T-cell (primary cell): Measurements from ENCODE around the gene SH3RF3. TPM values are rescaled to one million over a fixed set of nuclear protein-coding genes. Genes with fewer than 3 reads are reported as not detected.
A peak's percentile ranks its signal among the peaks of the same experiment; 100 is the strongest.

Experiments
- ATAC-seq, 4 experiments: fragments of 200-7000 bp in 3 of 4; fragments of 150-1000 bp in 1 of 4; cut with Tn5 transposase; replicated peaks in 1 of 4; 1 replicate in 3 of 4; 2 replicates in 1 of 4; pipeline ENCODE4 v1.10.0; 2021; ENCODE audit warnings: moderate library complexity in 3 of 4, mild to moderate bottlenecking in 2 of 4, moderate number of reproducible peaks in 1 of 4
- CTCF ChIA-PET, 2 donors: fragments of 300-600 bp; sonication (Branson Sonifier 250); formaldehyde crosslinking; loops; one replicate each; lab custom pipeline; 2022; ENCODE audit warnings: antibody characterized with exemption in 2 of 2; lab: Charles Lee
- POLR2A ChIA-PET, 2 donors: fragments of 300-600 bp; sonication (Branson Sonifier 250); formaldehyde crosslinking; loops; one replicate each; lab custom pipeline; 2022; ENCODE audit warnings: antibody characterized with exemption in 2 of 2; lab: Charles Lee
- DNase-seq, 35 experiments: peaks; one replicate each; pipeline versions ENCODE4 v3.0.0 to v3.0.0-alpha.2; 2013 to 2023
- H3K27ac ChIP-seq: one replicate; pipeline ENCODE4 v1.5.1; 2013; ENCODE audit warnings: low read length
- H3K27me3 ChIP-seq, 2 experiments: replicated peaks in 1 of 2; 1 replicate in 1 of 2; 2 replicates in 1 of 2; pipeline versions ENCODE4 v1.6.1 to v1.7.0; 2013; ENCODE audit warnings: low read length in 1 of 2, mixed read lengths in 1 of 2; ENCODE audit not compliant: control insufficient read depth in 2 of 2, insufficient read depth in 2 of 2; ENCODE audit errors: extremely low read depth in 1 of 2
- H3K36me3 ChIP-seq, 2 donors: 1 replicate in 1 of 2; 2 replicates in 1 of 2; pipeline versions ENCODE4 v1.6.1 to v1.7.0; 2013; ENCODE audit warnings: low read length in 1 of 2; ENCODE audit not compliant: control insufficient read depth in 2 of 2, insufficient read depth in 1 of 2; ENCODE audit errors: extremely low read depth in 1 of 2
- H3K4me1 ChIP-seq, 2 experiments: 1 replicate in 1 of 2; 2 replicates in 1 of 2; pipeline versions ENCODE4 v1.6.1 to v1.7.0; 2013; ENCODE audit warnings: low read length in 2 of 2, mixed read lengths in 1 of 2; ENCODE audit not compliant: insufficient read depth in 2 of 2, control insufficient read depth in 1 of 2; ENCODE audit errors: extremely low read depth in 1 of 2
- H3K4me3 ChIP-seq, 2 donors: 1 replicate in 1 of 2; 2 replicates in 1 of 2; pipeline versions ENCODE4 v1.5.1 to v1.7.0; 2013; ENCODE audit warnings: mild to moderate bottlenecking in 2 of 2, low read length in 1 of 2, moderate library complexity in 1 of 2; ENCODE audit not compliant: control insufficient read depth in 1 of 2; ENCODE audit errors: extremely low read depth in 1 of 2
- H3K9me3 ChIP-seq: 2 replicates; pipeline ENCODE4 v1.7.0; 2013
- H3K27ac Mint-ChIP-seq, 2 donors: one replicate each; pipeline ENCODE4 v1.8.0; 2020 to 2021; ENCODE audit warnings: mild to moderate bottlenecking in 2 of 2, mixed read lengths in 2 of 2
- H3K27me3 Mint-ChIP-seq, 2 donors: one replicate each; pipeline ENCODE4 v1.8.0; 2021 to 2022; ENCODE audit warnings: mixed read lengths in 2 of 2
- H3K36me3 Mint-ChIP-seq: one replicate; pipeline ENCODE4 v1.8.0; 2021; ENCODE audit warnings: mixed read lengths
- H3K4me1 Mint-ChIP-seq, 3 donors: one replicate each; pipeline ENCODE4 v1.8.0; 2020 to 2022; ENCODE audit warnings: mixed read lengths in 3 of 3, mild to moderate bottlenecking in 1 of 3
- H3K4me3 Mint-ChIP-seq, 3 donors: one replicate each; pipeline ENCODE4 v1.8.0; 2020 to 2022; ENCODE audit warnings: mild to moderate bottlenecking in 3 of 3, mixed read lengths in 3 of 3, moderate library complexity in 3 of 3
- H3K9me3 Mint-ChIP-seq, 3 donors: one replicate each; pipeline ENCODE4 v1.8.0; 2020 to 2022; ENCODE audit warnings: mixed read lengths in 3 of 3
- WGBS: methylation state at CpG from one replicate; pipeline ENCODE4 v1.1.5; 2013; ENCODE audit warnings: missing lambda C conversion rate; ENCODE audit not compliant: insufficient coverage; 5-methylcytosine and 5-hydroxymethylcytosine counted together
- total RNA-seq, 35 experiments: library from RNA in 6 of 35; stranded (reverse) in 6 of 35; fragments of 120-200 nt in 1 of 35; gene quantifications; one replicate each; pipeline versions ENCODE4 v1.2.1 to v1.2.4 and lab custom pipeline; 2013 to 2026

Gene SH3RF3
- total RNA-seq, 5 donors from 2014 or later (not counting 1 experiment from before 2014, with no cell fraction given), result 1.8 to 4.6 (median 3.6) TPM

DNA sequence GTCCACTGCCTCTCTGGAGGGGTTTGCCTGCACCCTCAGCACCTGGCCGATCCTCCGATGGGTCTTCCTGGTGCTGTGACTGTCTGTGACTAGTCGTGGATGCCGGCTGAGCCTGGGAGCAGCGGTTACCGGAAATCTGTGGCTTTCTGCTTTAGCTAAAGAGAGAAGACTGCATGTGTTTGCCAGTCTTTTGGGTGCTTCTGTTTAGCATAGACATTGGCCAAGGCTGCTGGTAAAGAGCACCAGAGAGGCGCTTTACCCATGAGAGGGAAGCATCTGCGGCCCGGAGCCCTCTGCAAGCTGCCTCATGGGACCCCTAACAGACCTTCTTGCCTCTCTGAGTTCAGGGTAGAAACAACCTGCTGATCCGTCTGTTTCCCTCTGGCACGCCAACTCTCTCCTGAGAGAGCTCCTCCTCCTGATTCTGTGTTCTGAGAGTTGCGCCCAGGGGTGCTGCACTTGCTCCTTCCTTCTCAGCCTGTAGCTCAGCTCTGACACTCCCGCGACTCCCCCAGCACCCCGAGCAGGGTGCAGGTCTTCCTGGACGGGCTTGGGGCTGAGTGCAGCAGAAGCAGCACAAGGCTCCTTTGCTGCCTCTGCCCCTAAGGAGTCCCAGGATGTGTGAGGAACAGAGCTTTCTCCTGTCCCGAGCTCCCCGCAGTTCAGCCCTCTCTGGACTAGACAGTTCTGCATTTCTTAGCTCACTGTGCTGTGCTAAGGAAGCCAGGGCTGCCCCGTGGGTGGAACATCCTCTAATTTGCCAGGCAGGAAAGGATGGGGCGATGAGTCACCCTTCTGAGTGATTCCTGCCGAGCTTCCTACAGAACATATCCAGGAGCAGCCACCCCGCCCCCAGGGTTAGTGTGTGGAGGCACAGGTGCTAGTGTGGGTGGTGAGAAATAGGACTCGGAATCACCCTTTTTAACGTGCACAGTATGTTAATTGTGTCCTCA is 203.2 kb downstream of the SH3RF3 start:
- Histone ChIP-seq H3K9me3 (no peaks in the 10 kb centered on the region), H3K4me1 (peaks cover 3 to 37% of the 10 kb centered on the region in 2 experiments), H3K27ac (no peak overlapping the region), H3K4me3 (peak overlapping the region; percentile 12 to 25), H3K27me3 (peaks cover 0 to 19% of the 10 kb centered on the region in 2 experiments), H3K36me3 (no peaks in the 10 kb centered on the region)
- POLR2A ChIA-PET, result interaction anchor here in 1 of 2 donors (0.6 kb wide), 1 partner anchor 19 kb away, joined by 3 read pairs; no protein-coding TSS in a partner anchor
- Mint-ChIP-seq H3K27me3 (peaks cover 0 to 2% of the 10 kb centered on the region in 2 donors), H3K36me3 (no peaks in the 10 kb centered on the region), H3K4me3 (peak overlapping the region; percentile 58 to 77 (median 77)), H3K4me1 (peaks cover 38 to 58% (median 49%) of the 10 kb centered on the region in 3 donors), H3K9me3 (no peaks in the 10 kb centered on the region), H3K27ac (peak overlapping the region; percentile 1 to 79)
- peak; percentile 69 to 84 (median 78) for ATAC-seq
- 29% methylated on average over 23 of the region's 24 CpGs for WGBS
- DNase-seq, result peak in 8 of 35 experiments; percentile 12 to 39 (median 20)
- CTCF ChIA-PET, result no interaction called here

DNA sequence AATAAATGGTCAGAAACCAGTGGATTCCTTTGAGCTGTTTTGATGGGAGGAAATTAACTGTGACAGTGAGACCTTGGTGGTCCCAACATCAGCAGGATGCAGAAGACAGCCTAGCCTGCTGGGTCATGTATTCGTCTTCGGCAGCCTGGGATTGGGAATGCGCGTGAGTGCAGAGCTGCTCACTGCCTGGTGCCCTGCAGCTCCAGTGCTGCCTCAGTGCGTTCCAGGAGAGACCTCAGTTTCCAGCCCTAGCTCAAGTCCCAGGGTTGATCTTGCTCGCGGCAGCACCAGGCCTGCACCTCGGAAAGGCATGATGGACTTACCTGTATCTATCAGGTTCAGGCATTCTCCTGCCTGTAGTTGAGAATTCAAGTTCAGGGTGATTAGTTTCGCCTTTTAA is 203.9 kb downstream of the SH3RF3 start:
- Mint-ChIP-seq H3K4me3 (peak overlapping the region in 1 of 3 donors; percentile 77), H3K27me3 (peaks cover 0 to 2% of the 10 kb centered on the region in 2 donors), H3K36me3 (no peaks in the 10 kb centered on the region), H3K27ac (no peak overlapping the region), H3K4me1 (peaks cover 38 to 58% (median 49%) of the 10 kb centered on the region in 3 donors), H3K9me3 (no peaks in the 10 kb centered on the region)
- no peak overlapping the region for H3K4me3 ChIP-seq
- no peak overlapping the region for H3K27ac ChIP-seq
- H3K36me3 ChIP-seq, result no peaks in the 10 kb centered on the region
- H3K9me3 ChIP-seq, result no peaks in the 10 kb centered on the region
- POLR2A ChIA-PET, result no interaction called here
- H3K27me3 ChIP-seq, result peaks cover 0 to 25% of the 10 kb centered on the region in 2 experiments
- DNase-seq, result no peak
- CTCF ChIA-PET, result no interaction called here
- H3K4me1 ChIP-seq, result peaks cover 3 to 39% of the 10 kb centered on the region in 2 experiments
- no peak for ATAC-seq
- WGBS, result 94% methylated on average over 9 of the region's 9 CpGs

- ChIA-PET POLR2A (no interaction called here), CTCF (no interaction called here)
- Histone ChIP-seq H3K27ac (no peak overlapping the region), H3K4me3 (no peak overlapping the region), H3K9me3 (no peaks in the 10 kb centered on the region), H3K4me1 (peaks cover 3 to 39% of the 10 kb centered on the region in 2 experiments), H3K36me3 (no peaks in the 10 kb centered on the region), H3K27me3 (peaks cover 0 to 25% of the 10 kb centered on the region in 2 experiments)
- ATAC-seq (no peak), DNase-seq (no peak)
- Mint-ChIP-seq H3K36me3 (no peaks in the 10 kb centered on the region), H3K4me3 (peak overlapping the region in 1 of 3 donors; percentile 77), H3K27me3 (peaks cover 0 to 2% of the 10 kb centered on the region in 2 donors), H3K9me3 (no peaks in the 10 kb centered on the region), H3K27ac (no peak overlapping the region), H3K4me1 (peaks cover 38 to 52% (median 49%) of the 10 kb centered on the region in 3 donors)
- WGBS, result 100% methylated on average over 1 of the region's 7 CpGs
These were observed 204.6 kb downstream of the SH3RF3 start for GRCh38 chr2:109333414-109334210.

DNA sequence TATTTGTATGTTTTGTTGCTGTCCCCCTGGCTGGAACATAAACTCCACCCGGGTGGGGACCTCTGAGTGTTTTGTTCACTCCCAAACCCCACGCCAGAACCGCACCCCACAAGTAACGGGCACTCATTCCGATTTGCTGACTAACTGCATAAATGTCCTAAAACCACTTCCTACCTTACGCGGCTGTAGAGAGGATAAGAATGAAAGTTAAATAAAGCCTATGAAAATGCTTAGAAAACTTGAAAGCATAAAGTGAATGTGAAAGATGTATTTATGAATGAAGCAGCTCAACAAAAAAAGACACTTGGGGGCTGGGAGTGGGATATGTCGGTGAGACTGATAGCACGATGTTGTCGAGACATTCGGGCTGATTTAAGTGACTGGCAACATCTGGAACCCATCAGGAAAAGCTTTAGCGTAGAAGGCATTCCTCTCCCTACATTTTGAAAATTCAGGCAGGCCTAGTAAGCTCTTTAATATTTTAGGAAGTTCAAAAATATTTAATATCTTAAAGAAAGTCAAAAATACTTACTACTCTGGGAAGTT is 206.7 kb downstream of the SH3RF3 start:
- ATAC-seq (peak in 2 of 4 experiments; percentile 40 to 41), DNase-seq (peak in 1 of 35 experiments; percentile 21)
- no peaks in the 10 kb centered on the region for H3K9me3 ChIP-seq
- H3K27me3 Mint-ChIP-seq, result no peaks in the 10 kb centered on the region
- H3K4me1 ChIP-seq, result peaks cover 3 to 39% of the 10 kb centered on the region in 2 experiments
- peak overlapping the region; percentile 11 to 49 (median 14) for H3K4me3 Mint-ChIP-seq
- H3K36me3 Mint-ChIP-seq, result no peaks in the 10 kb centered on the region
- H3K27ac Mint-ChIP-seq, result no peak overlapping the region
- ChIA-PET CTCF (no interaction called here), POLR2A (no interaction called here)
- H3K4me1 Mint-ChIP-seq, result peaks cover 31 to 45% (median 36%) of the 10 kb centered on the region in 3 donors
- WGBS, result no CpG with 5 or more reads among the region's 12 CpGs
- H3K36me3 ChIP-seq, result no peaks in the 10 kb centered on the region
- no peak overlapping the region for H3K4me3 ChIP-seq
- H3K27me3 ChIP-seq, result peaks cover 0 to 30% of the 10 kb centered on the region in 2 experiments
- H3K9me3 Mint-ChIP-seq, result no peaks in the 10 kb centered on the region
- no peak overlapping the region for H3K27ac ChIP-seq

- POLR2A ChIA-PET, result no interaction called here
- Histone ChIP-seq H3K27ac (no peak overlapping the region), H3K4me3 (no peak overlapping the region), H3K4me1 (peaks cover 4 to 39% of the 10 kb centered on the region in 2 experiments), H3K36me3 (no peaks in the 10 kb centered on the region), H3K9me3 (no peaks in the 10 kb centered on the region), H3K27me3 (peaks cover 0 to 30% of the 10 kb centered on the region in 2 experiments)
- WGBS, result 54% methylated on average over 5 of the region's 6 CpGs
- Mint-ChIP-seq H3K4me1 (peaks cover 33 to 46% (median 37%) of the 10 kb centered on the region in 3 donors), H3K9me3 (no peaks in the 10 kb centered on the region), H3K27me3 (no peaks in the 10 kb centered on the region), H3K4me3 (no peak overlapping the region), H3K36me3 (no peaks in the 10 kb centered on the region), H3K27ac (no peak overlapping the region)
- no peak for DNase-seq
- CTCF ChIA-PET, result no interaction called here
- no peak for ATAC-seq
These were observed 207.3 kb downstream of the SH3RF3 start for GRCh38 chr2:109336296-109336695.

DNA sequence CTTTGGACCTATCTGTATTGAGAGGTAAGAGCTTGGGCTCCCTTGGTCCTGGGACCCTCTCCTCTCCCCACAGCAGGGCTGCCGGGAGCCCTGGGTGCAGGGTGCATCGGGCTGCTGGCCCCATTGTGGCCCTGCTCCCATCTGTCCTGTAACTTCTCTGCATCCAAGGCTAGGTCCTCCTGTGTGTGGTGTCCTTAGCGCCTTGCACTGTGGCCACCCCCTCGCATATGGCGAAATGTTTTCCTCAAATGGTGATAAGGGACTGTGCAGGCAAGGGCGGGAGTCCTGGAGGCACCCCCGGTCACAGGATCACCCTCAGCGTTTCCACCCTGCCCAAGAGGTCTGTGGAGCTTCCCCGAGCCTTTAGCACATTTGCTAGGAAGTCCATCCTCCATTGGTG is 208.2 kb downstream of the SH3RF3 start:
- CTCF ChIA-PET, result no interaction called here
- WGBS, result 96% methylated on average over 4 of the region's 9 CpGs

More for the DNA sequence above, 208.2 kb downstream of the SH3RF3 start:
- no peak overlapping the region for H3K27ac ChIP-seq
- Mint-ChIP-seq H3K9me3 (no peaks in the 10 kb centered on the region), H3K36me3 (no peaks in the 10 kb centered on the region), H3K4me1 (peaks cover 28 to 39% (median 30%) of the 10 kb centered on the region in 3 donors), H3K27ac (no peak overlapping the region), H3K4me3 (no peak overlapping the region), H3K27me3 (no peaks in the 10 kb centered on the region)
- peaks cover 0 to 30% of the 10 kb centered on the region in 2 experiments for H3K27me3 ChIP-seq
- DNase-seq (no peak), ATAC-seq (no peak)
- no peaks in the 10 kb centered on the region for H3K36me3 ChIP-seq
- H3K9me3 ChIP-seq, result no peaks in the 10 kb centered on the region
- no peak overlapping the region for H3K4me3 ChIP-seq
- peaks cover 4 to 32% of the 10 kb centered on the region in 2 experiments for H3K4me1 ChIP-seq
- POLR2A ChIA-PET, result no interaction called here
